Loucy (cell line): ENCODE results near the gene HPSE2.

Source experiments
- H2AFZ ChIP-seq: fragments of 200-600 bp; sonication (generic); 2 replicates; pipeline ENCODE4 v1.6.0; 2016; ENCODE audit warnings: antibody characterized with exemption, mild to moderate bottlenecking, low read length, moderate library complexity
- H3F3A ChIP-seq: fragments of 200-600 bp; 2 replicates; pipeline ENCODE4 v1.6.0; 2016; ENCODE audit warnings: antibody characterized with exemption, low read depth, mild to moderate bottlenecking
- H3K27me3 ChIP-seq: fragments of 200-600 bp; sonication (generic); 2 replicates; pipeline ENCODE4 v1.6.1; 2014; ENCODE audit warnings: low read length, mild to moderate bottlenecking; ENCODE audit not compliant: insufficient read depth, poor library complexity, severe bottlenecking
- H3K36me3 ChIP-seq: fragments of 200-600 bp; sonication (generic); 2 replicates; pipeline ENCODE4 v1.6.1; 2016; ENCODE audit warnings: low read length; ENCODE audit not compliant: insufficient read depth
- H3K4me1 ChIP-seq: fragments of 200-600 bp; sonication (generic); 2 replicates; pipeline ENCODE4 v1.5.1; 2014; ENCODE audit warnings: low read length, mild to moderate bottlenecking; ENCODE audit not compliant: insufficient read depth, poor library complexity, severe bottlenecking
- H3K4me2 ChIP-seq: fragments of 200-600 bp; sonication (generic); 2 replicates; pipeline ENCODE4 v1.6.0; 2014; ENCODE audit warnings: antibody characterized with exemption, low read length, low read depth, mild to moderate bottlenecking; ENCODE audit not compliant: poor library complexity, severe bottlenecking
- H3K4me3 ChIP-seq: fragments of 200-600 bp; sonication (generic); 2 replicates; pipeline ENCODE4 v1.5.1; 2014; ENCODE audit warnings: low read length, mild to moderate bottlenecking, mixed read lengths; ENCODE audit not compliant: poor library complexity, severe bottlenecking
- H3K79me2 ChIP-seq: fragments of 200-600 bp; sonication (generic); 2 replicates; pipeline ENCODE4 v1.6.1; 2014; ENCODE audit warnings: low read length; ENCODE audit not compliant: insufficient read depth
- H3K9ac ChIP-seq: fragments of 200-600 bp; sonication (generic); 2 replicates; pipeline ENCODE4 v1.6.0; 2014; ENCODE audit warnings: mild to moderate bottlenecking, low read depth, low read length, moderate library complexity; ENCODE audit not compliant: poor library complexity, severe bottlenecking
- H3K9me2 ChIP-seq: fragments of 200-600 bp; sonication (generic); replicated peaks from 2 replicates; pipeline ENCODE4 v1.6.1; 2016; ENCODE audit warnings: low read depth, low read length, mixed read lengths
- H3K9me3 ChIP-seq: fragments of 200-600 bp; sonication (generic); 2 replicates; pipeline ENCODE4 v1.6.1; 2014; ENCODE audit warnings: mild to moderate bottlenecking, antibody characterized with exemption, low read length, low read depth; ENCODE audit not compliant: insufficient read depth
- H4K20me1 ChIP-seq: fragments of 200-600 bp; sonication (generic); 2 replicates; pipeline ENCODE4 v1.6.0; 2014; ENCODE audit warnings: antibody characterized with exemption, low read length, mild to moderate bottlenecking; ENCODE audit not compliant: insufficient read depth, poor library complexity, severe bottlenecking
- CTCF ChIP-seq: fragments of 200-600 bp; sonication (generic); conservative IDR thresholded peaks from 2 replicates; pipeline ENCODE4 v1.5.1; 2014; ENCODE audit warnings: mild to moderate bottlenecking, antibody characterized with exemption, low read length
- EZH2phosphoT487 ChIP-seq: fragments of 200-600 bp; IDR thresholded peaks from 2 replicates; pipeline ENCODE4 v1.6.1; 2018; ENCODE audit warnings: antibody characterized with exemption, mild to moderate bottlenecking, moderate library complexity, borderline replicate concordance

The HPSE2 gene

GRCh38 chr10:99123336-99123735 is 112.3 kb downstream of the HPSE2 start:
- Histone ChIP-seq H3K4me3 (no peak overlapping the region), H4K20me1 (no peaks in the 10 kb centered on the region), H3K9me3 (no peaks in the 10 kb centered on the region), H3K36me3 (no peaks in the 10 kb centered on the region), H2AFZ (no peak overlapping the region), H3K4me2 (no peak overlapping the region), H3K79me2 (no peaks in the 10 kb centered on the region), H3K9ac (no peak overlapping the region), H3K4me1 (no peaks in the 10 kb centered on the region), H3K27me3 (no peaks in the 10 kb centered on the region), H3F3A (no peaks in the 10 kb centered on the region), H3K9me2 (no peaks in the 10 kb centered on the region)
- TF ChIP-seq EZH2phosphoT487 (no peak), CTCF (no peak)

- Histone ChIP-seq H3K9me2 (no peaks in the 10 kb centered on the region), H3K27me3 (no peaks in the 10 kb centered on the region), H3K9me3 (no peaks in the 10 kb centered on the region), H3K79me2 (no peaks in the 10 kb centered on the region), H3K4me1 (no peaks in the 10 kb centered on the region), H3K4me3 (no peak overlapping the region), H4K20me1 (no peaks in the 10 kb centered on the region), H3K36me3 (no peaks in the 10 kb centered on the region), H3K9ac (no peak overlapping the region), H2AFZ (no peak overlapping the region), H3K4me2 (no peak overlapping the region), H3F3A (no peaks in the 10 kb centered on the region)
- TF ChIP-seq CTCF (no peak), EZH2phosphoT487 (no peak)
Measured at GRCh38 chr10:99119258-99119748, 116.3 kb downstream of the HPSE2 start.

- no peak overlapping the region for H3K4me2 ChIP-seq
- no peaks in the 10 kb centered on the region for H3K79me2 ChIP-seq
- no peaks in the 10 kb centered on the region for H4K20me1 ChIP-seq
- no peak for TF ChIP-seq CTCF
- TF ChIP-seq EZH2phosphoT487, result no peak
- no peaks in the 10 kb centered on the region for H3K9me2 ChIP-seq
- H3F3A ChIP-seq, result no peaks in the 10 kb centered on the region
- no peaks in the 10 kb centered on the region for H3K9me3 ChIP-seq
- H3K36me3 ChIP-seq, result no peaks in the 10 kb centered on the region
- no peaks in the 10 kb centered on the region for H3K27me3 ChIP-seq
- H3K4me3 ChIP-seq, result no peak overlapping the region
- H3K4me1 ChIP-seq, result no peaks in the 10 kb centered on the region
- H2AFZ ChIP-seq, result no peak overlapping the region
- no peak overlapping the region for H3K9ac ChIP-seq
Measured at GRCh38 chr10:99115703-99116102, 119.9 kb downstream of the HPSE2 start.
